HEK293 (cell line): Measurements from ENCODE around the gene DPYSL4.

Experiments used
- CTCF ChIA-PET: fragments of 350-600 bp; formaldehyde crosslinking; extraction: SDS; loops from one replicate; lab custom pipeline; 2021; ENCODE audit warnings: antibody characterized with exemption; lab: Yijun Ruan, JAX
- POLR2A ChIA-PET: fragments of 300-600 bp; formaldehyde crosslinking; extraction: SDS; loops from one replicate; lab custom pipeline; 2020; ENCODE audit warnings: antibody characterized with exemption, inconsistent platforms; lab: Yijun Ruan, JAX
- H3K27ac ChIP-seq: fragments of 200-500 bp; sonication (Bioruptor generic); 2 replicates; pipeline ENCODE4 v1.5.1; 2014; ENCODE audit warnings: low read depth, low read length, control low read depth, inconsistent platforms; ENCODE audit errors: extremely low read depth
- H3K36me3 ChIP-seq, 2 experiments: fragments of 200-500 bp in 1 of 2; sonication (Bioruptor generic) in 1 of 2; 1 replicate in 1 of 2; 2 replicates in 1 of 2; pipeline ENCODE4 v1.5.1; 2014 to 2017; ENCODE audit warnings: inconsistent platforms in 2 of 2, low read length in 2 of 2; ENCODE audit not compliant: control insufficient read depth in 2 of 2, insufficient read depth in 1 of 2
- H3K4me1 ChIP-seq: fragments of 200-500 bp; sonication (Bioruptor generic); 2 replicates; pipeline ENCODE4 v1.5.1; 2014; ENCODE audit warnings: mild to moderate bottlenecking, low read length, inconsistent platforms; ENCODE audit not compliant: control insufficient read depth, insufficient read depth
- H3K4me3 ChIP-seq: 2 replicates; pipeline ENCODE4 v1.5.1; 2011; ENCODE audit warnings: low read depth, mild to moderate bottlenecking, control low read depth, low read length, moderate library complexity
- H3K9me3 ChIP-seq: fragments of 200-500 bp; sonication (Bioruptor generic); 2 replicates; pipeline ENCODE4 v1.5.1; 2014; ENCODE audit warnings: low read depth, low read length, inconsistent platforms; ENCODE audit not compliant: control insufficient read depth, insufficient read depth
- BCL11A ChIP-seq: fragments of 450-650 bp; formaldehyde crosslinking; IDR thresholded peaks from 2 replicates; pipeline ENCODE4 v1.5.1; 2016; ENCODE audit warnings: low read depth, missing biosample characterization, missing genetic modification characterization
- GLIS1 ChIP-seq: fragments of 450-650 bp; formaldehyde crosslinking; IDR thresholded peaks from 2 replicates; pipeline ENCODE4 v1.5.1; 2016; ENCODE audit warnings: missing biosample characterization, missing genetic modification characterization
- KLF10 ChIP-seq: fragments of 450-650 bp; IDR thresholded peaks from 2 replicates; pipeline ENCODE4 v1.5.1; 2018; ENCODE audit warnings: missing biosample characterization, mild to moderate bottlenecking, missing genetic modification characterization
- RBAK ChIP-seq: fragments of 450-650 bp; formaldehyde crosslinking; IDR thresholded peaks from 2 replicates; pipeline ENCODE4 v1.5.1; 2016; ENCODE audit warnings: missing biosample characterization, missing genetic modification characterization
- SALL2 ChIP-seq: fragments of 450-650 bp; formaldehyde crosslinking; IDR thresholded peaks from 2 replicates; pipeline ENCODE4 v1.5.0; 2017; ENCODE audit warnings: missing biosample characterization, mild to moderate bottlenecking, missing genetic modification characterization, borderline replicate concordance
- SETDB1 ChIP-seq: IDR thresholded peaks from one replicate; pipeline ENCODE4 v1.6.1; 2017; ENCODE audit warnings: mild to moderate bottlenecking, low read length, moderate library complexity, mixed read lengths; ENCODE audit not compliant: insufficient read length
- TCF7L2 ChIP-seq: IDR thresholded peaks from 2 replicates; pipeline ENCODE4 v1.6.1; 2011; ENCODE audit warnings: low read depth, mild to moderate bottlenecking, inconsistent platforms, low read length, moderate library complexity, borderline replicate concordance
- TRIM28 ChIP-seq: IDR thresholded peaks from 2 replicates; pipeline ENCODE4 v1.6.1; 2011; ENCODE audit warnings: low read length, control low read depth, borderline replicate concordance
- ZBTB10 ChIP-seq: fragments of 450-650 bp; formaldehyde crosslinking; IDR thresholded peaks from 2 replicates; pipeline ENCODE4 v1.5.1; 2016; ENCODE audit warnings: missing biosample characterization, missing genetic modification characterization
- ZBTB11 ChIP-seq: fragments of 450-650 bp; formaldehyde crosslinking; conservative IDR thresholded peaks from 2 replicates; pipeline ENCODE4 v1.5.1; 2016; ENCODE audit warnings: low read depth, missing biosample characterization, missing genetic modification characterization
- ZBTB17 ChIP-seq: fragments of 450-650 bp; formaldehyde crosslinking; IDR thresholded peaks from 2 replicates; pipeline ENCODE4 v1.5.1; 2016; ENCODE audit warnings: missing biosample characterization, missing genetic modification characterization
- ZBTB8A ChIP-seq: fragments of 450-650 bp; formaldehyde crosslinking; IDR thresholded peaks from 2 replicates; pipeline ENCODE4 v1.5.1; 2016; ENCODE audit warnings: missing biosample characterization, missing genetic modification characterization
- ZNF10 ChIP-seq: fragments of 450-650 bp; formaldehyde crosslinking; IDR thresholded peaks from 2 replicates; pipeline ENCODE4 v1.5.1; 2017; ENCODE audit warnings: missing biosample characterization, missing genetic modification characterization
- ZNF114 ChIP-seq: fragments of 450-650 bp; formaldehyde crosslinking; IDR thresholded peaks from 2 replicates; pipeline ENCODE4 v1.5.0; 2017; ENCODE audit warnings: missing biosample characterization, missing genetic modification characterization
- ZNF24 ChIP-seq: fragments of 450-650 bp; formaldehyde crosslinking; IDR thresholded peaks from 2 replicates; pipeline ENCODE4 v1.5.1; 2016; ENCODE audit warnings: missing biosample characterization, missing genetic modification characterization
- ZNF266 ChIP-seq: fragments of 450-650 bp; formaldehyde crosslinking; IDR thresholded peaks from 2 replicates; pipeline ENCODE4 v1.5.1; 2016; ENCODE audit warnings: missing biosample characterization, missing genetic modification characterization, low read depth
- ZNF362 ChIP-seq: fragments of 450-650 bp; formaldehyde crosslinking; IDR thresholded peaks from 2 replicates; pipeline ENCODE4 v1.5.1; 2016; ENCODE audit warnings: missing biosample characterization, missing genetic modification characterization
- ZNF473 ChIP-seq: fragments of 450-650 bp; formaldehyde crosslinking; IDR thresholded peaks from 2 replicates; pipeline ENCODE4 v1.5.1; 2017; ENCODE audit warnings: missing biosample characterization, missing genetic modification characterization
- ZNF555 ChIP-seq: fragments of 450-650 bp; formaldehyde crosslinking; conservative IDR thresholded peaks from 2 replicates; pipeline ENCODE4 v1.5.1; 2017; ENCODE audit warnings: missing biosample characterization, mild to moderate bottlenecking, missing genetic modification characterization, inconsistent platforms
- ZNF692 ChIP-seq: fragments of 450-650 bp; formaldehyde crosslinking; IDR thresholded peaks from 2 replicates; pipeline ENCODE4 v1.5.1; 2016; ENCODE audit warnings: missing biosample characterization, missing genetic modification characterization
- ZNF707 ChIP-seq: fragments of 450-650 bp; formaldehyde crosslinking; IDR thresholded peaks from 2 replicates; pipeline ENCODE4 v1.5.1; 2016; ENCODE audit warnings: missing biosample characterization, missing genetic modification characterization
- ZSCAN16 ChIP-seq: fragments of 450-650 bp; formaldehyde crosslinking; IDR thresholded peaks from 2 replicates; pipeline ENCODE4 v1.5.1; 2016; ENCODE audit warnings: missing biosample characterization, missing genetic modification characterization

The DPYSL4 gene

GRCh38 chr10:132198068-132198370, 11.3 kb downstream of the DPYSL4 start:
- Histone ChIP-seq H3K4me3 (no peak overlapping the region), H3K27ac (no peak overlapping the region), H3K9me3 (no peaks in the 10 kb centered on the region), H3K36me3 (no peaks in the 10 kb centered on the region), H3K4me1 (no peaks in the 10 kb centered on the region)
- ChIA-PET POLR2A (no interaction called here), CTCF (no interaction called here)
- TF ChIP-seq ZNF692 (tag by site-specific recombination), result no peak
- TF ChIP-seq ZBTB10, result no peak
- no peak for TF ChIP-seq ZNF114 (tag by site-specific recombination)
- no peak for TF ChIP-seq ZNF473 (tag by site-specific recombination)
- no peak for TF ChIP-seq RBAK
- no peak for TF ChIP-seq ZNF362 (tag by site-specific recombination)
- TF ChIP-seq BCL11A (tag by site-specific recombination), result no peak
- TF ChIP-seq ZNF707 (tag by site-specific recombination), result no peak
- TF ChIP-seq, all 188 proteins: peak for 0

- Histone ChIP-seq H3K4me3 (no peak overlapping the region), H3K36me3 (no peaks in the 10 kb centered on the region), H3K27ac (no peak overlapping the region), H3K9me3 (no peaks in the 10 kb centered on the region), H3K4me1 (no peaks in the 10 kb centered on the region)
- POLR2A ChIA-PET, result no interaction called here
- CTCF ChIA-PET, result interaction anchor here (0.6 kb wide), 1 partner anchor 248 kb away, joined by 3 read pairs; no protein-coding TSS in a partner anchor
- TF ChIP-seq KLF10 (no peak), ZNF10 (no peak), TRIM28 (no peak), ZBTB17 (tag by site-specific recombination) (no peak), ZNF266 (tag by site-specific recombination) (no peak), ZBTB11 (tag by site-specific recombination) (no peak), SETDB1 (no peak), ZBTB8A (tag by site-specific recombination) (no peak), TCF7L2 (no peak), ZSCAN16 (tag by site-specific recombination) (no peak), GLIS1 (tag by site-specific recombination) (no peak), ZNF24 (tag by site-specific recombination) (no peak), SALL2 (tag by site-specific recombination) (no peak), ZNF555 (no peak)
Measured at GRCh38 chr10:132198381-132199181, 11.8 kb downstream of the DPYSL4 start.
